ENCODE data around the gene ALKBH1. TPM values are rescaled to one million over a fixed set of nuclear protein-coding genes. Genes with fewer than 3 reads are reported as not detected.

Gene ALKBH1
- total and polyA plus RNA-seq, 2 donors (not counting 1 experiment from before 2014, with no cell fraction given) = 11.5 to 12.1 TPM

GRCh38 chr14:77646907-77647306 is 60.9 kb downstream of the ALKBH1 start:
- no peak for DNase-seq (ENCODE audit: low read depth in 2 of 2)
- Histone ChIP-seq H3K4me3 (replicated peaks in 1 of 4; ENCODE audit: control extremely low read depth in 1 of 4, insufficient read depth in 1 of 4, low read depth in 3 of 4, low read length in 4 of 4) (no peak overlapping the region), H3K4me1 (ENCODE audit: control insufficient read depth, extremely low read depth, insufficient read depth, low read length) (no peaks in the 10 kb centered on the region), H3K79me2 (ENCODE audit: control insufficient read depth, insufficient read depth, low read length) (no peaks in the 10 kb centered on the region), H3K9me3 (ENCODE audit: control insufficient read depth, insufficient read depth, low read depth, low read length) (no peaks in the 10 kb centered on the region), H2AFZ (ENCODE audit: low read length) (no peak overlapping the region), H3K27ac (ENCODE audit: insufficient read depth, low read length) (no peak overlapping the region), H4K20me1 (ENCODE audit: control insufficient read depth, extremely low read depth, insufficient read depth, low read length) (no peaks in the 10 kb centered on the region), H3K36me3 (ENCODE audit: control insufficient read depth, insufficient read depth, low read length) (no peaks in the 10 kb centered on the region), H3K4me2 (ENCODE audit: extremely low read depth, insufficient read depth, low read length) (no peak overlapping the region), H3K9ac (ENCODE audit: insufficient read depth, low read length) (no peak overlapping the region), H3K27me3 (ENCODE audit: control insufficient read depth, insufficient read depth, low read length) (no peaks in the 10 kb centered on the region)
- TF ChIP-seq CTCF (conservative IDR thresholded peaks at IDR 0.05 in 1 of 2, IDR thresholded peaks at IDR 0.05 in 1 of 2; ENCODE audit: low read depth in 1 of 2, low read length in 2 of 2) (no peak), EZH2 (IDR thresholded peaks at IDR 0.05; ENCODE audit: low read length, missing control alignments) (no peak)

- H3K4me1 ChIP-seq (ENCODE audit: control insufficient read depth, extremely low read depth, insufficient read depth, low read length) = no peaks in the 10 kb centered on the region
These were observed 62.1 kb downstream of the ALKBH1 start for GRCh38 chr14:77645520-77646230.

GRCh38 chr14:77642407-77642806 is 65.4 kb downstream of the ALKBH1 start:
- Histone ChIP-seq H3K4me3 (replicated peaks in 1 of 4; ENCODE audit: control extremely low read depth in 1 of 4, insufficient read depth in 1 of 4, low read depth in 3 of 4, low read length in 4 of 4) (peak overlapping the region; percentile 11 to 55 (median 30)), H3K4me2 (ENCODE audit: extremely low read depth, insufficient read depth, low read length) (peak overlapping the region; percentile 70), H3K9me3 (ENCODE audit: control insufficient read depth, insufficient read depth, low read depth, low read length) (no peaks in the 10 kb centered on the region), H3K9ac (ENCODE audit: insufficient read depth, low read length) (no peak overlapping the region), H3K27me3 (ENCODE audit: control insufficient read depth, insufficient read depth, low read length) (no peaks in the 10 kb centered on the region), H3K4me1 (ENCODE audit: control insufficient read depth, extremely low read depth, insufficient read depth, low read length) (peaks cover 4% of the 10 kb centered on the region), H3K36me3 (ENCODE audit: control insufficient read depth, insufficient read depth, low read length) (no peaks in the 10 kb centered on the region), H3K79me2 (ENCODE audit: control insufficient read depth, insufficient read depth, low read length) (no peaks in the 10 kb centered on the region), H2AFZ (ENCODE audit: low read length) (peak overlapping the region; percentile 90), H4K20me1 (ENCODE audit: control insufficient read depth, extremely low read depth, insufficient read depth, low read length) (no peaks in the 10 kb centered on the region), H3K27ac (ENCODE audit: insufficient read depth, low read length) (peak overlapping the region; percentile 66)
- TF ChIP-seq CTCF (conservative IDR thresholded peaks at IDR 0.05 in 1 of 2, IDR thresholded peaks at IDR 0.05 in 1 of 2; ENCODE audit: low read depth in 1 of 2, low read length in 2 of 2) = no peak
- no peak for TF ChIP-seq EZH2 (IDR thresholded peaks at IDR 0.05; ENCODE audit: low read length, missing control alignments)
- no peak for DNase-seq (ENCODE audit: low read depth in 2 of 2)

More at GRCh38 chr14:77645520-77646230, 62.1 kb downstream of the ALKBH1 start:
- Histone ChIP-seq H3K9ac (ENCODE audit: insufficient read depth, low read length) (no peak overlapping the region), H3K4me3 (replicated peaks in 1 of 4; ENCODE audit: control extremely low read depth in 1 of 4, insufficient read depth in 1 of 4, low read depth in 3 of 4, low read length in 4 of 4) (no peak overlapping the region), H4K20me1 (ENCODE audit: control insufficient read depth, extremely low read depth, insufficient read depth, low read length) (no peaks in the 10 kb centered on the region), H3K36me3 (ENCODE audit: control insufficient read depth, insufficient read depth, low read length) (no peaks in the 10 kb centered on the region), H2AFZ (ENCODE audit: low read length) (no peak overlapping the region), H3K79me2 (ENCODE audit: control insufficient read depth, insufficient read depth, low read length) (no peaks in the 10 kb centered on the region), H3K27me3 (ENCODE audit: control insufficient read depth, insufficient read depth, low read length) (no peaks in the 10 kb centered on the region), H3K4me2 (ENCODE audit: extremely low read depth, insufficient read depth, low read length) (no peak overlapping the region), H3K27ac (ENCODE audit: insufficient read depth, low read length) (no peak overlapping the region), H3K9me3 (ENCODE audit: control insufficient read depth, insufficient read depth, low read depth, low read length) (no peaks in the 10 kb centered on the region)
- no peak for DNase-seq (ENCODE audit: low read depth in 2 of 2)
- TF ChIP-seq CTCF (conservative IDR thresholded peaks at IDR 0.05 in 1 of 2, IDR thresholded peaks at IDR 0.05 in 1 of 2; ENCODE audit: low read depth in 1 of 2, low read length in 2 of 2) (no peak), EZH2 (IDR thresholded peaks at IDR 0.05; ENCODE audit: low read length, missing control alignments) (no peak)
